ENCODE measurements around the gene GTF2H2C. TPM values are rescaled to one million over a fixed set of nuclear protein-coding genes. Genes with fewer than 3 reads are reported as not detected.
"Not testable (repeated sequence)": the region's sequence is repeated elsewhere in the genome, so short reads cannot be mapped to it uniquely, and the experiment has no call there.

GTF2H2C gene
- 38.2 and 43.5 TPM in 2 replicates for total RNA-seq

GRCh38 chr5:69559908-69560330 is at the start of gene GTF2H2C:
Gene GTF2H2C (plus strand): TSS chr5:69560191. CDS start chr5:69565133, 4,942 bp downstream.
- DNase-seq (ENCODE audit: low read depth, low spot score), result not testable (repeated sequence)

- DNase-seq (ENCODE audit: low read depth, low spot score), result no peak
These were observed 49.3 kb upstream of the GTF2H2C start for GRCh38 chr5:69510694-69511093.

- peak; percentile 32 for DNase-seq (ENCODE audit: low read depth, low spot score)
These were observed 47.2 kb upstream of the GTF2H2C start for GRCh38 chr5:69512740-69513260.

GRCh38 chr5:69515570-69515969 is 44.4 kb upstream of the GTF2H2C start:
- DNase-seq (ENCODE audit: low read depth, low spot score), result not testable (repeated sequence)

- DNase-seq (ENCODE audit: low read depth, low spot score), result no peak
These were observed 43.2 kb upstream of the GTF2H2C start for GRCh38 chr5:69516769-69517168.

GRCh38 chr5:69517763-69518212 is 42.2 kb upstream of the GTF2H2C start:
- DNase-seq (ENCODE audit: low read depth, low spot score), result no peak

- no peak for DNase-seq (ENCODE audit: low read depth, low spot score)
These were observed 40.7 kb upstream of the GTF2H2C start for GRCh38 chr5:69519285-69519684.

GRCh38 chr5:69522035-69522434 is 38.0 kb upstream of the GTF2H2C start:
- DNase-seq (ENCODE audit: low read depth, low spot score), result no peak

GRCh38 chr5:69525490-69525889 is 34.5 kb upstream of the GTF2H2C start:
- DNase-seq (ENCODE audit: low read depth, low spot score), result no peak

GRCh38 chr5:69526660-69527059 is 33.3 kb upstream of the GTF2H2C start:
- no peak for DNase-seq (ENCODE audit: low read depth, low spot score)

GRCh38 chr5:69527128-69527770 is 32.7 kb upstream of the GTF2H2C start:
- DNase-seq (ENCODE audit: low read depth, low spot score), result no peak

GRCh38 chr5:69528035-69528434 is 32.0 kb upstream of the GTF2H2C start:
- DNase-seq (ENCODE audit: low read depth, low spot score), result no peak

- DNase-seq (ENCODE audit: low read depth, low spot score), result no peak
These were observed 31.4 kb upstream of the GTF2H2C start for GRCh38 chr5:69528609-69529008.

GRCh38 chr5:69530561-69531405 is 29.2 kb upstream of the GTF2H2C start:
- DNase-seq (ENCODE audit: low read depth, low spot score), result no peak

GRCh38 chr5:69531406-69531801 is 28.6 kb upstream of the GTF2H2C start:
- DNase-seq (ENCODE audit: low read depth, low spot score), result no peak

- DNase-seq (ENCODE audit: low read depth, low spot score), result not testable (repeated sequence)
These were observed 22.1 kb upstream of the GTF2H2C start for GRCh38 chr5:69537911-69538310.

- DNase-seq (ENCODE audit: low read depth, low spot score), result not testable (repeated sequence)
These were observed 21.3 kb upstream of the GTF2H2C start for GRCh38 chr5:69538735-69539134.

GRCh38 chr5:69541347-69541746 is 18.6 kb upstream of the GTF2H2C start:
- not testable (repeated sequence) for DNase-seq (ENCODE audit: low read depth, low spot score)

GRCh38 chr5:69542838-69543618 is 17.0 kb upstream of the GTF2H2C start:
- DNase-seq (ENCODE audit: low read depth, low spot score), result not testable (repeated sequence)

GRCh38 chr5:69544602-69545001 is 15.4 kb upstream of the GTF2H2C start:
- not testable (repeated sequence) for DNase-seq (ENCODE audit: low read depth, low spot score)
